ENCODE results near the gene TFF1. TPM values are rescaled to one million over a fixed set of nuclear protein-coding genes. Genes with fewer than 3 reads are reported as not detected.

Gene TFF1
- total and polyA plus RNA-seq, 2 of the 4 experiments (the other 2 are of a cell fraction), result not detected

DNA sequence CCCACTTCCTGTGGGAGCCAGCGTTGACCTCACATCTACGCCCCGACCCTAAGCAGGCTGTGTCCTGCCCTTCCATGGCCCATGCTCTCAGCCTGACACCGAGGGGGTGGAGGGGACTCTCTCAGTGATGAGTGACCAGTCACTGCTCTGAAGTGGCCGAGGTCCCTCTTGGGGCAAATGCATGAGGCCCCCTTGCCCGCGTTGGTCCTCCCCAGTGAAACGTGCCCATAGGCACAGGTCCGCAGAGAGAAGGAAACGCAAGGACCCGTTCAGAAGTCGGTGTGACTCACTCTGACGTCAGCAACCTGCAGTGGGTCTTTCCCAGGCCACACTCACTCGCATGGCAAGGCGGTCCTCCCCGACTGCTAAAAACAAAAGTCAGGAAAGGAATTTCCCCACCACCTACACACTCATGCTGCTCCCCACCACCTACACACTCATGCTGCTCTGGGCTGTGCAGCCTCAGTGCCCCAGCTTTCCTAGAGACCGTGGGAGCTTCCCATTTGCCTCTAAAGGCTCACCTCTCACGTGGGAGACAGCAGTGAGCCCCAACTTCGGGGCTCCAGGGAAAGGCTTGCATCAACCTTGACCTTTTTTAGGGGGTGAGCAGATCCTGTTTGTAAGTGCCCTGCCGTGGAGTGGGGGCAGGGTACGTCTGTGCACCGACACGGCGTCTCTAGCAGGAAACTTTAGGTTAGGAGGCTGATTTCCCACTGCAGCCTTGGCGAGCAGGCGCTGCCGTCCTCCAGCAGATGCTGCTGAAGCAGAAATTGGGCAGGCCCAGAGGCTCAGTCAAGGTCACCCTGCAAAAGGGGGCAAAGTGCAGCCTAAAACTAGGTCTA is 48.8 kb upstream of the TFF1 start:
- Histone ChIP-seq H2AFZ (replicated peaks; ENCODE audit: low read length, poor library complexity) (no peak overlapping the region), H3K56ac (ENCODE audit: extremely low read depth, insufficient read depth, low read length) (no peak overlapping the region), H3K4me1 (ENCODE audit: control insufficient read depth, insufficient read depth, low read length) (peaks cover 5% of the 10 kb centered on the region; the same call in 1 of the 2 replicates), H3K14ac (replicated peaks; ENCODE audit: low read depth, low read length) (no peak overlapping the region), H2AK9ac (replicated peaks; ENCODE audit: low read depth, low read length, poor library complexity) (no peak overlapping the region), H3K18ac (ENCODE audit: low read depth, low read length) (no peak overlapping the region), H2BK5ac (ENCODE audit: low read depth, low read length, poor library complexity, severe bottlenecking) (no peak overlapping the region), H4K91ac (ENCODE audit: insufficient read depth, low read depth, low read length) (no peak overlapping the region), H4K5ac (ENCODE audit: low read depth, low read length) (no peak overlapping the region), H4K20me1 (ENCODE audit: insufficient read depth, low read length) (no peaks in the 10 kb centered on the region), H3K9me1 (ENCODE audit: insufficient read depth, low read length) (no peaks in the 10 kb centered on the region), H3K9me3 (ENCODE audit: control insufficient read depth, insufficient read depth, low read length) (no peaks in the 10 kb centered on the region), H3K4ac (ENCODE audit: low read depth, low read length) (no peak overlapping the region), H2BK20ac (ENCODE audit: low read depth, low read length) (no peak overlapping the region), H3K4me2 (ENCODE audit: low read depth, low read length) (no peak overlapping the region), H3K23ac (ENCODE audit: low read depth, low read length) (no peak overlapping the region), H3K79me1 (ENCODE audit: low read depth in 1 of 2, low read length in 2 of 2) (no peaks in the 10 kb centered on the region), H2BK15ac (ENCODE audit: low read depth, low read length) (no peak overlapping the region), H4K8ac (ENCODE audit: low read depth in 2 of 2, low read length in 2 of 2) (no peak overlapping the region), H3K36me3 (ENCODE audit: control insufficient read depth, insufficient read depth, low read length) (no peaks in the 10 kb centered on the region), H3K4me3 (ENCODE audit: insufficient read depth, low read depth, low read length) (no peak overlapping the region), H2AK5ac (ENCODE audit: low read depth, low read length) (no peak overlapping the region), H3K27me3 (ENCODE audit: control insufficient read depth, insufficient read depth, low read length) (peaks cover 19% of the 10 kb centered on the region; the same call in 1 of the 2 replicates), H2BK120ac (ENCODE audit: low read depth, low read length) (no peak overlapping the region), H3K27ac (ENCODE audit: insufficient read depth, low read length) (no peak overlapping the region), H3K9ac (ENCODE audit: low read depth, low read length) (no peak overlapping the region)
- ATAC-seq (ENCODE audit: low read depth) (no peak), DNase-seq (peak; percentile 78)
- no peak for TF ChIP-seq NFE2L2 (IDR thresholded peaks at IDR 0.05; ENCODE audit: low read depth, low read length)
- no peak for TF ChIP-seq RFX5 (IDR thresholded peaks at IDR 0.05; ENCODE audit: low read depth, low read length)
- TF ChIP-seq POLR2A (IDR thresholded peaks at IDR 0.05; ENCODE audit: low read depth, low read length), result no peak
- no peak for TF ChIP-seq MAZ (IDR thresholded peaks at IDR 0.05; ENCODE audit: borderline replicate concordance, low read depth, low read length)
- no peak for TF ChIP-seq CHD1 (IDR thresholded peaks at IDR 0.05; ENCODE audit: low read depth, low read length)
- no peak for TF ChIP-seq RCOR1 (IDR thresholded peaks at IDR 0.05; ENCODE audit: insufficient replicate concordance, low read length)
- no peak for TF ChIP-seq FOS (IDR thresholded peaks at IDR 0.05; ENCODE audit: low read depth, low read length)
- POLR2A ChIA-PET (ENCODE audit: unreplicated experiment), result no interaction called here
- dilution Hi-C loops (cut with HindIII; ENCODE audit: low sequenced_read_pairs, unreplicated experiment) (no loop called here), in situ Hi-C loops (cut with MboI; ENCODE audit: low sequenced_read_pairs) (no loop called here), intact Hi-C loops (cut with micrococcal nuclease) (no loop called here)
- CTCF ChIA-PET, result no interaction called here
- no TSS peak for BruUV-seq (replicated peaks)
- 37% methylated on average over 12 of the region's 27 CpGs; no CpG with 5 or more reads in 1 of the 2 experiments for WGBS, 2 experiments (ENCODE audit: extremely low coverage in 2 of 2, insufficient read length in 1 of 2)
